HCT116 (cell line): ENCODE data around the gene PCDH9. TPM values are rescaled to one million over a fixed set of nuclear protein-coding genes. Genes with fewer than 3 reads are reported as not detected.

Experiments used
- ATAC-seq: fragments of 200-7000 bp; cut with Tn5 transposase; 2 replicates; pipeline ENCODE4 v1.9.1; 2020; ENCODE audit warnings: mild to moderate bottlenecking, moderate library complexity
- BruUV-seq: library from RNA; stranded (reverse); fragments of 400-500 nt; replicated peaks from 2 replicates; lab custom pipeline; 2021; lab: Mats Ljungman, UMichigan
- CTCF ChIA-PET: fragments of 300-600 bp; sonication (Branson Sonifier 250); formaldehyde crosslinking; loops from one replicate; lab custom pipeline; 2021; ENCODE audit warnings: antibody characterized with exemption; lab: Charles Lee
- POLR2A ChIA-PET: fragments of 300-600, 350-600 bp; sonication (Branson Sonifier 250); formaldehyde crosslinking; loops from one replicate; lab custom pipeline; 2021; ENCODE audit warnings: antibody characterized with exemption; lab: Charles Lee
- RAD21 ChIA-PET, 2 experiments: fragments of 300-600 bp; sonication (Branson Sonifier 250); formaldehyde crosslinking; loops; one replicate each; lab custom pipeline; 2023; ENCODE audit warnings: low total read pairs in 2 of 2; ENCODE audit not compliant: uncharacterized antibody in 2 of 2, unreplicated experiment in 2 of 2, low non-redundant PET in 1 of 2; lab: Charles Lee
- DNase-seq: peaks from one replicate; pipeline ENCODE4 v3.0.0-alpha.2; 2010; ENCODE audit warnings: low read depth, low spot score
- H2AFZ ChIP-seq: fragments of 200-600 bp; shearing (Covaris generic), sonication (generic); 2 replicates; pipeline ENCODE4 v1.6.1; 2017; ENCODE audit warnings: low read depth, mixed run types, mixed read lengths, antibody characterized with exemption, low read length; ENCODE audit not compliant: poor library complexity, severe bottlenecking
- H3K27ac ChIP-seq: 2 replicates; pipeline ENCODE4 v1.5.1; 2012; ENCODE audit warnings: low read depth, low read length
- H3K27me3 ChIP-seq: fragments of 200-600 bp; sonication (generic); 2 replicates; pipeline ENCODE4 v1.6.1; 2016; ENCODE audit warnings: mixed run types, low read length, mixed read lengths; ENCODE audit not compliant: insufficient read depth
- H3K36me3 ChIP-seq, 2 experiments: fragments of 200-500 bp in 1 of 2; fragments of 200-600 bp in 1 of 2; sonication (Bioruptor generic) in 1 of 2; sonication (generic) in 1 of 2; 2 replicates each; pipeline versions ENCODE4 v1.5.1 to v1.6.1; 2014 to 2016; ENCODE audit warnings: low read length in 2 of 2, inconsistent platforms in 1 of 2, mixed read lengths in 1 of 2, mixed run types in 1 of 2; ENCODE audit not compliant: insufficient read depth in 2 of 2, control insufficient read depth in 1 of 2
- H3K4me1 ChIP-seq, 2 experiments: fragments of 200-600 bp in 1 of 2; sonication (generic) in 1 of 2; 2 replicates each; pipeline versions ENCODE4 v1.5.1 to v1.6.1; 2012 to 2017; ENCODE audit warnings: low read length in 2 of 2, inconsistent platforms in 1 of 2, mild to moderate bottlenecking in 1 of 2, mixed read lengths in 1 of 2, mixed run types in 1 of 2, moderate library complexity in 1 of 2; ENCODE audit not compliant: insufficient read depth in 2 of 2, control insufficient read depth in 1 of 2
- H3K4me2 ChIP-seq: fragments of 200-600 bp; sonication (generic); 2 replicates; pipeline ENCODE4 v1.6.1; 2017; ENCODE audit warnings: mixed run types, low read length, mixed read lengths
- H3K4me3 ChIP-seq, 2 experiments: fragments of 200-600 bp in 1 of 2; sonication (generic) in 1 of 2; replicated peaks in 1 of 2; 2 replicates each; pipeline ENCODE4 v1.5.1; 2011 to 2016; ENCODE audit warnings: low read length in 2 of 2, control low read depth in 1 of 2, low read depth in 1 of 2, mild to moderate bottlenecking in 1 of 2, mixed read lengths in 1 of 2, mixed run types in 1 of 2
- H3K79me2 ChIP-seq: fragments of 200-600 bp; sonication (generic); 2 replicates; pipeline ENCODE4 v1.6.1; 2017; ENCODE audit warnings: mild to moderate bottlenecking, mixed run types, low read length, moderate library complexity, mixed read lengths; ENCODE audit not compliant: insufficient read depth
- H3K9ac ChIP-seq: fragments of 200-600 bp; sonication (generic); 2 replicates; pipeline ENCODE4 v1.6.1; 2016; ENCODE audit warnings: low read length, mixed read lengths
- H3K9me2 ChIP-seq: fragments of 200-600 bp; sonication (generic), shearing (Covaris generic); 2 replicates; pipeline ENCODE4 v1.6.1; 2017; ENCODE audit warnings: mixed run types, mild to moderate bottlenecking, moderate library complexity; ENCODE audit not compliant: insufficient read depth
- H3K9me3 ChIP-seq, 2 experiments: fragments of 200-500 bp in 1 of 2; fragments of 200-600 bp in 1 of 2; sonication (Bioruptor generic) in 1 of 2; sonication (generic) in 1 of 2; 2 replicates each; pipeline ENCODE4 v1.6.1; 2014 to 2017; ENCODE audit warnings: low read length in 2 of 2, mixed read lengths in 2 of 2, inconsistent platforms in 1 of 2, low read depth in 1 of 2, mild to moderate bottlenecking in 1 of 2, mixed run types in 1 of 2, moderate library complexity in 1 of 2; ENCODE audit not compliant: control insufficient read depth in 1 of 2, insufficient read depth in 1 of 2
- H4K20me1 ChIP-seq: fragments of 200-600 bp; sonication (generic), shearing (Covaris generic); 2 replicates; pipeline ENCODE4 v1.6.1; 2017; ENCODE audit warnings: mixed run types, mild to moderate bottlenecking, moderate library complexity; ENCODE audit not compliant: insufficient read depth
- CEBPB ChIP-seq: IDR thresholded peaks from 2 replicates; pipeline ENCODE4 v1.6.1; 2012; ENCODE audit warnings: low read depth
- CTCF ChIP-seq, 3 experiments: fragments of 200-600 bp in 1 of 3; sonication (generic) in 1 of 3; IDR thresholded peaks in 2 of 3; conservative IDR thresholded peaks in 1 of 3; 2 replicates each; pipeline ENCODE4 v1.5.1; 2012 to 2017; ENCODE audit warnings: low read depth in 2 of 3, low read length in 2 of 3, antibody characterized with exemption in 1 of 3, borderline replicate concordance in 1 of 3, control low read depth in 1 of 3, mild to moderate bottlenecking in 1 of 3, mixed read lengths in 1 of 3, mixed run types in 1 of 3, moderate library complexity in 1 of 3; ENCODE audit not compliant: insufficient read depth in 1 of 3
- EZH2phosphoT487 ChIP-seq: fragments of 200-600 bp; IDR thresholded peaks from 2 replicates; pipeline ENCODE4 v1.6.1; 2018; ENCODE audit warnings: antibody characterized with exemption, borderline replicate concordance
- MAX ChIP-seq: IDR thresholded peaks from 2 replicates; pipeline ENCODE4 v1.6.1; 2012
- POLR2A ChIP-seq: IDR thresholded peaks from 2 replicates; pipeline ENCODE4 v1.7.0; 2011; ENCODE audit warnings: borderline replicate concordance; ENCODE audit not compliant: insufficient read depth, insufficient read length; ENCODE audit errors: extremely low read depth
- POLR2AphosphoS5 ChIP-seq: IDR thresholded peaks from 2 replicates; pipeline ENCODE4 v1.6.1; 2011; ENCODE audit warnings: mild to moderate bottlenecking, low read depth, low read length, moderate library complexity
- RAD21 ChIP-seq: IDR thresholded peaks from 2 replicates; pipeline ENCODE4 v1.6.1; 2012; ENCODE audit warnings: low read depth, mild to moderate bottlenecking
- SIN3A ChIP-seq: IDR thresholded peaks from 2 replicates; pipeline ENCODE4 v1.6.1; 2012; ENCODE audit warnings: low read depth
- SP1 ChIP-seq: IDR thresholded peaks from 2 replicates; pipeline ENCODE4 v1.6.1; 2012; ENCODE audit warnings: low read depth
- SRF ChIP-seq: IDR thresholded peaks from 2 replicates; pipeline ENCODE4 v1.6.1; 2012; ENCODE audit warnings: low read depth
- ZFX ChIP-seq: fragments of 450-650 bp; IDR thresholded peaks from 2 replicates; pipeline ENCODE4 v1.6.1; 2017
- ZNF274 ChIP-seq: fragments of 200-500 bp; sonication (Bioruptor generic); IDR thresholded peaks from 2 replicates; pipeline ENCODE4 v1.6.1; 2014; ENCODE audit warnings: mild to moderate bottlenecking, low read depth, low read length, inconsistent platforms
- intact Hi-C: fragments of 100-400 bp; cut with micrococcal nuclease; formaldehyde crosslinking; loops from 2 replicates; pipeline ENCODE4 v1.10.0; 2022
- total RNA-seq: library from RNA; stranded (reverse); gene quantifications from one replicate; pipeline ENCODE4 v1.2.1, GENCODE V29; 2021; ENCODE audit not compliant: unreplicated experiment

Gene PCDH9
- total RNA-seq, 1 experiment from 2014 or later, result 0.02 TPM

- H3K9me2 ChIP-seq, result no peaks in the 10 kb centered on the region
- no peak for DNase-seq
- TF ChIP-seq ZNF274 (no peak), RAD21 (no peak), MAX (no peak), POLR2A (no peak), CTCF (IDR thresholded peaks at IDR 0.05 in 2 of 3, conservative IDR thresholded peaks at IDR 0.05 in 1 of 3; ENCODE audit: borderline replicate concordance in 1 of 3, insufficient read depth in 1 of 3, low read depth in 2 of 3, low read length in 2 of 3) (no peak), SIN3A (no peak), CEBPB (no peak)
- TF ChIP-seq, all 23 proteins: peak for 0
- Histone ChIP-seq H3K9me3 (no peaks in the 10 kb centered on the region), H4K20me1 (no peaks in the 10 kb centered on the region), H3K4me3 (no peak overlapping the region), H3K4me2 (no peak overlapping the region), H3K27me3 (no peaks in the 10 kb centered on the region), H3K9ac (no peak overlapping the region), H3K27ac (no peak overlapping the region), H3K4me1 (no peaks in the 10 kb centered on the region), H2AFZ (no peak overlapping the region), H3K36me3 (no peaks in the 10 kb centered on the region; a peak in 1 of 4 replicates), H3K79me2 (no peaks in the 10 kb centered on the region)
- ATAC-seq, result no peak
- ChIA-PET POLR2A (no interaction called here), CTCF (no interaction called here), RAD21 (no interaction called here)
- intact Hi-C loops, result no loop called here
- no TSS peak for BruUV-seq
These were observed 746.4 kb downstream of the PCDH9 start for GRCh38 chr13:66483712-66484111.

GRCh38 chr13:66482836-66483235 lies 747.3 kb downstream of the PCDH9 start:
- Histone ChIP-seq H3K4me2 (no peak overlapping the region), H3K9ac (no peak overlapping the region), H3K4me1 (no peaks in the 10 kb centered on the region), H3K27ac (no peak overlapping the region), H3K79me2 (no peaks in the 10 kb centered on the region), H3K4me3 (no peak overlapping the region), H4K20me1 (no peaks in the 10 kb centered on the region), H3K9me3 (no peaks in the 10 kb centered on the region), H2AFZ (no peak overlapping the region), H3K36me3 (no peaks in the 10 kb centered on the region; a peak in 1 of 4 replicates), H3K27me3 (no peaks in the 10 kb centered on the region), H3K9me2 (no peaks in the 10 kb centered on the region)
- no peak for TF ChIP-seq ZNF274
- TF ChIP-seq MAX, result no peak
- no peak for TF ChIP-seq SRF
- TF ChIP-seq RAD21, result no peak
- TF ChIP-seq ZFX, result no peak
- no peak for TF ChIP-seq EZH2phosphoT487
- TF ChIP-seq POLR2AphosphoS5, result no peak
- no peak for TF ChIP-seq SP1
- no peak for TF ChIP-seq POLR2A
- ATAC-seq (no peak), DNase-seq (no peak)
- RAD21 ChIA-PET, result no interaction called here
- no TSS peak for BruUV-seq
- CTCF ChIA-PET, result no interaction called here
- intact Hi-C loops, result no loop called here
- POLR2A ChIA-PET, result no interaction called here
